ENCODE results near the gene AP3M1.

DNA sequence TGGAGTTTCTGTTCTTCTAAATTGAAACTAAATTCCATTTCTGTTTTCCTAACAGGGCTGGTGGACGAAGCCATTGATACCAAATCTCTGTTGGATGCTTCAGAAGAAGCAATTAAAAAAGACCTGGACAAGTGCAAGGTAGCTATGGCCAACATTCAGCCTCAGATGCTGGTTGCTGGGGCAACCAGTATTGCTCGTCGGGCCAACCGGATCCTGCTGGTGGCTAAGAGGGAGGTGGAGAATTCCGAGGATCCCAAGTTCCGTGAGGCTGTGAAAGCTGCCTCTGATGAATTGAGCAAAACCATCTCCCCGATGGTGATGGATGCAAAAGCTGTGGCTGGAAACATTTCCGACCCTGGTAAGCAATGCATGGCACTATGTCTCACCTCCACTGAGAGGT is 45.6 kb downstream of the AP3M1 start:
- TF ChIP-seq, protein P1, sequence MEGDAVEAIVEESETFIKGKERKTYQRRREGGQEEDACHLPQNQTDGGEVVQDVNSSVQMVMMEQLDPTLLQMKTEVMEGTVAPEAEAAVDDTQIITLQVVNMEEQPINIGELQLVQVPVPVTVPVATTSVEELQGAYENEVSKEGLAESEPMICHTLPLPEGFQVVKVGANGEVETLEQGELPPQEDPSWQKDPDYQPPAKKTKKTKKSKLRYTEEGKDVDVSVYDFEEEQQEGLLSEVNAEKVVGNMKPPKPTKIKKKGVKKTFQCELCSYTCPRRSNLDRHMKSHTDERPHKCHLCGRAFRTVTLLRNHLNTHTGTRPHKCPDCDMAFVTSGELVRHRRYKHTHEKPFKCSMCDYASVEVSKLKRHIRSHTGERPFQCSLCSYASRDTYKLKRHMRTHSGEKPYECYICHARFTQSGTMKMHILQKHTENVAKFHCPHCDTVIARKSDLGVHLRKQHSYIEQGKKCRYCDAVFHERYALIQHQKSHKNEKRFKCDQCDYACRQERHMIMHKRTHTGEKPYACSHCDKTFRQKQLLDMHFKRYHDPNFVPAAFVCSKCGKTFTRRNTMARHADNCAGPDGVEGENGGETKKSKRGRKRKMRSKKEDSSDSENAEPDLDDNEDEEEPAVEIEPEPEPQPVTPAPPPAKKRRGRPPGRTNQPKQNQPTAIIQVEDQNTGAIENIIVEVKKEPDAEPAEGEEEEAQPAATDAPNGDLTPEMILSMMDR (tag by site-specific recombination; IDR thresholded peaks at IDR 0.05): no peak
- TF ChIP-seq TRIM28 (IDR thresholded peaks at IDR 0.05; ENCODE audit: borderline replicate concordance, low read length): no peak
- TF ChIP-seq ZNF274 (IDR thresholded peaks at IDR 0.05; ENCODE audit: low read length): no peak
- no peak for TF ChIP-seq ZNF274 (tag by site-specific recombination; IDR thresholded peaks at IDR 0.05; ENCODE audit: borderline replicate concordance)
- TF ChIP-seq ZNF175 (tag by site-specific recombination; IDR thresholded peaks at IDR 0.05): no peak
- no peak for TF ChIP-seq ZNF571 (tag by site-specific recombination; IDR thresholded peaks at IDR 0.05)
- TF ChIP-seq ZNF785 (tag by site-specific recombination; IDR thresholded peaks at IDR 0.05): no peak
- TF ChIP-seq KLF16 (tag by site-specific recombination; IDR thresholded peaks at IDR 0.05): no peak
- no peak for TF ChIP-seq KLF8 (tag by site-specific recombination; IDR thresholded peaks at IDR 0.05)
- no peak for TF ChIP-seq MZF1 (tag by site-specific recombination; IDR thresholded peaks at IDR 0.05; ENCODE audit: borderline replicate concordance)
- TF ChIP-seq, protein P2, sequence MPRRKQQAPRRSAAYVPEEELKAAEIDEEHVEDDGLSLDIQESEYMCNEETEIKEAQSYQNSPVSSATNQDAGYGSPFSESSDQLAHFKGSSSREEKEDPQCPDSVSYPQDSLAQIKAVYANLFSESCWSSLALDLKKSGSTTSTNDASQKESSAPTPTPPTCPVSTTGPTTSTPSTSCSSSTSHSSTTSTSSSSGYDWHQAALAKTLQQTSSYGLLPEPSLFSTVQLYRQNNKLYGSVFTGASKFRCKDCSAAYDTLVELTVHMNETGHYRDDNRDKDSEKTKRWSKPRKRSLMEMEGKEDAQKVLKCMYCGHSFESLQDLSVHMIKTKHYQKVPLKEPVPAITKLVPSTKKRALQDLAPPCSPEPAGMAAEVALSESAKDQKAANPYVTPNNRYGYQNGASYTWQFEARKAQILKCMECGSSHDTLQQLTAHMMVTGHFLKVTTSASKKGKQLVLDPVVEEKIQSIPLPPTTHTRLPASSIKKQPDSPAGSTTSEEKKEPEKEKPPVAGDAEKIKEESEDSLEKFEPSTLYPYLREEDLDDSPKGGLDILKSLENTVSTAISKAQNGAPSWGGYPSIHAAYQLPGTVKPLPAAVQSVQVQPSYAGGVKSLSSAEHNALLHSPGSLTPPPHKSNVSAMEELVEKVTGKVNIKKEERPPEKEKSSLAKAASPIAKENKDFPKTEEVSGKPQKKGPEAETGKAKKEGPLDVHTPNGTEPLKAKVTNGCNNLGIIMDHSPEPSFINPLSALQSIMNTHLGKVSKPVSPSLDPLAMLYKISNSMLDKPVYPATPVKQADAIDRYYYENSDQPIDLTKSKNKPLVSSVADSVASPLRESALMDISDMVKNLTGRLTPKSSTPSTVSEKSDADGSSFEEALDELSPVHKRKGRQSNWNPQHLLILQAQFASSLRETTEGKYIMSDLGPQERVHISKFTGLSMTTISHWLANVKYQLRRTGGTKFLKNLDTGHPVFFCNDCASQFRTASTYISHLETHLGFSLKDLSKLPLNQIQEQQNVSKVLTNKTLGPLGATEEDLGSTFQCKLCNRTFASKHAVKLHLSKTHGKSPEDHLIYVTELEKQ (tag by site-specific recombination; IDR thresholded peaks at IDR 0.05; ENCODE audit: borderline replicate concordance): no peak
- TF ChIP-seq ZNF155 (tag by site-specific recombination; IDR thresholded peaks at IDR 0.05): no peak
- TF ChIP-seq HOXA7 (CRISPR knock-in tag; IDR thresholded peaks at IDR 0.05; ENCODE audit: borderline replicate concordance): no peak
- TF ChIP-seq SP2 (tag by site-specific recombination; IDR thresholded peaks at IDR 0.05): no peak
